Femur (tissue), 1 donor: Measurements from ENCODE around the gene SLC1A5.
A peak's percentile ranks its signal among the peaks of the same experiment; 100 is the strongest.
"Not testable (repeated sequence)": the region's sequence is repeated elsewhere in the genome, so short reads cannot be mapped to it uniquely, and the experiment has no call there.

Experiments used
- DNase-seq: peaks from one replicate; pipeline ENCODE4 v3.0.0-alpha.2; 2017

SLC1A5 gene

GRCh38 chr19:46766569-46767317, 21.7 kb downstream of the SLC1A5 start:
- DNase-seq = no peak

- no peak for DNase-seq
These were observed 23.5 kb downstream of the SLC1A5 start for GRCh38 chr19:46764817-46765291.

- no peak for DNase-seq
These were observed 26.0 kb downstream of the SLC1A5 start for GRCh38 chr19:46762245-46762890.

- DNase-seq = no peak
These were observed 27.0 kb downstream of the SLC1A5 start for GRCh38 chr19:46761418-46761831.

- not testable (repeated sequence) for DNase-seq
These were observed 27.5 kb downstream of the SLC1A5 start for GRCh38 chr19:46760897-46761296.

- no peak for DNase-seq
These were observed 28.0 kb downstream of the SLC1A5 start for GRCh38 chr19:46760363-46760762.

- DNase-seq = peak; percentile 74
These were observed 28.5 kb downstream of the SLC1A5 start for GRCh38 chr19:46759817-46760333.

GRCh38 chr19:46759206-46759605, 29.2 kb downstream of the SLC1A5 start:
- no peak for DNase-seq

GRCh38 chr19:46756544-46756888, 31.9 kb downstream of the SLC1A5 start:
- DNase-seq = peak; percentile 29

- no peak for DNase-seq
These were observed 32.4 kb downstream of the SLC1A5 start for GRCh38 chr19:46755853-46756543.

- no peak for DNase-seq
These were observed 33.1 kb downstream of the SLC1A5 start for GRCh38 chr19:46755077-46755852.

- DNase-seq = no peak
These were observed 34.8 kb downstream of the SLC1A5 start for GRCh38 chr19:46753420-46754155.

- peak; percentile 65 for DNase-seq
These were observed 39.9 kb downstream of the SLC1A5 start for GRCh38 chr19:46748325-46749109.

GRCh38 chr19:46746281-46747057, 41.9 kb downstream of the SLC1A5 start, which contains the start of gene STRN4:
TSS of gene STRN4 (minus strand) at chr19:46746450. CDS start at chr19:46746430, 20 bp downstream.
- peak; percentile 76 for DNase-seq

- DNase-seq = peak; percentile 59
These were observed 42.7 kb downstream of the SLC1A5 start, which contains the start of gene FKRP for GRCh38 chr19:46745521-46746280. TSS of gene FKRP (plus strand) at chr19:46746057. CDS start at chr19:46755451, 9,394 bp downstream.

GRCh38 chr19:46745030-46745429, 43.4 kb downstream of the SLC1A5 start:
- DNase-seq = peak; percentile 21

GRCh38 chr19:46744005-46744691, 44.2 kb downstream of the SLC1A5 start:
- no peak for DNase-seq

- no peak for DNase-seq
These were observed 45.4 kb downstream of the SLC1A5 start for GRCh38 chr19:46742926-46743480.
